ENCODE data around the gene PCBP1. TPM values are rescaled to one million over a fixed set of nuclear protein-coding genes. Genes with fewer than 3 reads are reported as not detected.

The PCBP1 gene
- total RNA-seq, 1 donor from 2014 or later: 308 TPM

GRCh38 chr2:70081221-70081620 is 6.1 kb upstream of the PCBP1 start:
- Histone ChIP-seq H3K27me3 (ENCODE audit: low read depth) (no peaks in the 10 kb centered on the region), H3K4me3 (no peak overlapping the region), H3K36me3 (peaks cover 78% of the 10 kb centered on the region), H3K4me1 (peaks cover 44% of the 10 kb centered on the region), H3K27ac (no peak overlapping the region), H3K9me3 (no peaks in the 10 kb centered on the region)
- ATAC-seq (no peak), DNase-seq (no peak)
- TF ChIP-seq CTCF (IDR thresholded peaks at IDR 0.05): no peak
- intact Hi-C loops (cut with DNase I): no loop called here

GRCh38 chr2:70083344-70084156 is 3.7 kb upstream of the PCBP1 start:
- H3K4me3 ChIP-seq: no peak overlapping the region
- TF ChIP-seq CTCF (IDR thresholded peaks at IDR 0.05): no peak
- peaks cover 36% of the 10 kb centered on the region for H3K4me1 ChIP-seq
- no peak for ATAC-seq
- peaks cover 55% of the 10 kb centered on the region for H3K36me3 ChIP-seq
- H3K27ac ChIP-seq: peak overlapping the region; percentile 51
- H3K9me3 ChIP-seq: no peaks in the 10 kb centered on the region
- H3K27me3 ChIP-seq (ENCODE audit: low read depth): no peaks in the 10 kb centered on the region
- intact Hi-C loops (cut with DNase I): no loop called here
- no peak for DNase-seq

- Histone ChIP-seq H3K27me3 (ENCODE audit: low read depth) (no peaks in the 10 kb centered on the region), H3K4me3 (peak overlapping the region; percentile 99), H3K4me1 (peaks cover 45% of the 10 kb centered on the region), H3K36me3 (peaks cover 39% of the 10 kb centered on the region), H3K27ac (peak overlapping the region; percentile 100), H3K9me3 (no peaks in the 10 kb centered on the region)
- DNase-seq (no peak), ATAC-seq (no peak)
- intact Hi-C loops (cut with DNase I): loop anchor here (5.0 kb wide), 1 partner anchor 57 kb away; no protein-coding TSS in a partner anchor
- no peak for TF ChIP-seq CTCF (IDR thresholded peaks at IDR 0.05)
Observed at GRCh38 chr2:70084973-70085710, 2.1 kb upstream of the PCBP1 start.

- Histone ChIP-seq H3K36me3 (peaks cover 37% of the 10 kb centered on the region), H3K27me3 (ENCODE audit: low read depth) (no peaks in the 10 kb centered on the region), H3K4me3 (peak overlapping the region; percentile 99), H3K27ac (peak overlapping the region; percentile 100), H3K9me3 (no peaks in the 10 kb centered on the region), H3K4me1 (peaks cover 52% of the 10 kb centered on the region)
- ATAC-seq (no peak), DNase-seq (no peak)
- TF ChIP-seq CTCF (IDR thresholded peaks at IDR 0.05): no peak
- intact Hi-C loops (cut with DNase I): loop anchor here (5.0 kb wide), 1 partner anchor 57 kb away; no protein-coding TSS in a partner anchor
Observed at GRCh38 chr2:70085711-70086277, 1.5 kb upstream of the PCBP1 start.

- Histone ChIP-seq H3K36me3 (peaks cover 32% of the 10 kb centered on the region), H3K27me3 (ENCODE audit: low read depth) (no peaks in the 10 kb centered on the region), H3K27ac (peak overlapping the region; percentile 100), H3K4me3 (peak overlapping the region; percentile 99), H3K4me1 (peaks cover 52% of the 10 kb centered on the region), H3K9me3 (no peaks in the 10 kb centered on the region)
- DNase-seq: peak; percentile 86
- ATAC-seq: peak; percentile 70 to 74
- TF ChIP-seq CTCF (IDR thresholded peaks at IDR 0.05): no peak
- intact Hi-C loops (cut with DNase I): loop anchor here (5.0 kb wide), 1 partner anchor 56 kb away; no protein-coding TSS in a partner anchor
Observed at GRCh38 chr2:70086278-70086837, 919 bp upstream of the PCBP1 start.
